ENCODE measurements around the gene FOXJ1.
"Not testable (repeated sequence)": the region's sequence is repeated elsewhere in the genome, so short reads cannot be mapped to it uniquely, and the experiment has no call there.

FOXJ1 gene

GRCh38 chr17:76141212-76142038 is at the start of gene FOXJ1:
Gene FOXJ1 (minus strand): TSS chr17:76141245. CDS start chr17:76140395, 850 bp downstream.
- FAIRE-seq: no peak

GRCh38 chr17:76189741-76190140 is 48.7 kb upstream of the FOXJ1 start:
- FAIRE-seq: no peak

GRCh38 chr17:76189247-76189646 is 48.2 kb upstream of the FOXJ1 start:
- FAIRE-seq: no peak

GRCh38 chr17:76188213-76189016 is 47.4 kb upstream of the FOXJ1 start:
- FAIRE-seq: no peak

GRCh38 chr17:76186774-76187173 is 45.7 kb upstream of the FOXJ1 start:
- FAIRE-seq: not testable (repeated sequence)

GRCh38 chr17:76184290-76184689 is 43.2 kb upstream of the FOXJ1 start:
- FAIRE-seq: no peak

- no peak for FAIRE-seq
These were observed 41.1 kb upstream of the FOXJ1 start for GRCh38 chr17:76182016-76182764.

GRCh38 chr17:76179496-76180467 is 38.7 kb upstream of the FOXJ1 start:
- no peak for FAIRE-seq

GRCh38 chr17:76178124-76178523 is 37.1 kb upstream of the FOXJ1 start:
- FAIRE-seq: no peak

GRCh38 chr17:76176701-76177574 is 35.9 kb upstream of the FOXJ1 start:
- FAIRE-seq: no peak

GRCh38 chr17:76174037-76174436 is 33.0 kb upstream of the FOXJ1 start:
- FAIRE-seq: no peak

GRCh38 chr17:76173474-76173873 is 32.4 kb upstream of the FOXJ1 start:
- FAIRE-seq: no peak

GRCh38 chr17:76171706-76172105 is 30.7 kb upstream of the FOXJ1 start:
- no peak for FAIRE-seq

- no peak for FAIRE-seq
These were observed 29.1 kb upstream of the FOXJ1 start for GRCh38 chr17:76170114-76170513.

- no peak for FAIRE-seq
These were observed 25.9 kb upstream of the FOXJ1 start for GRCh38 chr17:76166906-76167305.

GRCh38 chr17:76166168-76166567 is 25.1 kb upstream of the FOXJ1 start:
- FAIRE-seq: no peak

GRCh38 chr17:76164331-76164730 is 23.3 kb upstream of the FOXJ1 start:
- FAIRE-seq: no peak

- no peak for FAIRE-seq
These were observed 22.9 kb upstream of the FOXJ1 start for GRCh38 chr17:76163919-76164318.

GRCh38 chr17:76161619-76162266 is 20.7 kb upstream of the FOXJ1 start:
- FAIRE-seq: no peak

- no peak for FAIRE-seq
These were observed 20.0 kb upstream of the FOXJ1 start for GRCh38 chr17:76160896-76161528.

Data from colon (tissue), 2 donors.